GM19468 (cell line): Measurements from ENCODE around the gene SMC3.
"Not testable (repeated sequence)": the region's sequence is repeated elsewhere in the genome, so short reads cannot be mapped to it uniquely, and the experiment has no call there.

Experiments
- ATAC-seq: cut with Tn5 transposase; IDR thresholded peaks from one replicate; pipeline ENCODE4 v1.9.1; 2021; ENCODE audit warnings: mild to moderate bottlenecking, moderate library complexity, moderate number of reproducible peaks; ENCODE audit not compliant: unreplicated experiment; ENCODE audit errors: extremely low read depth

Gene SMC3

DNA sequence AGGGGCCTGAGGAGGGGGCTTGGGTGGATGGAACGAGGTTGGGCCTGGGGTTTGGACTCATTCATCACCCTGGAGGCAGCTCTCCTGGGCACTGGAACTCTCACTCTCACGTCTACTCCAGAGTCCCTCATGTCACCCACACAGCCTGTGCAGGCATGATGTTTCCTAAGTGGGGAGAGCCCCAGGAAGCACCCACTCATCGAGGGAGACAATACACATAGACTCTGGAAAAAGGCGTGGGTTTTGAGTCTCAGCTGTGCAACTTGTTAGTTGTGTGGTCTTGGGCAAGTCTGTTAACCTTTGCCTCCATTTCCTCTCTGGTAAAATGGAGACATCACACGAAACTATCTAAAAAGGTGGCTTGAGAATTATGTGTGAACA, 50.7 kb downstream of the SMC3 start:
- ATAC-seq, result no peak

DNA sequence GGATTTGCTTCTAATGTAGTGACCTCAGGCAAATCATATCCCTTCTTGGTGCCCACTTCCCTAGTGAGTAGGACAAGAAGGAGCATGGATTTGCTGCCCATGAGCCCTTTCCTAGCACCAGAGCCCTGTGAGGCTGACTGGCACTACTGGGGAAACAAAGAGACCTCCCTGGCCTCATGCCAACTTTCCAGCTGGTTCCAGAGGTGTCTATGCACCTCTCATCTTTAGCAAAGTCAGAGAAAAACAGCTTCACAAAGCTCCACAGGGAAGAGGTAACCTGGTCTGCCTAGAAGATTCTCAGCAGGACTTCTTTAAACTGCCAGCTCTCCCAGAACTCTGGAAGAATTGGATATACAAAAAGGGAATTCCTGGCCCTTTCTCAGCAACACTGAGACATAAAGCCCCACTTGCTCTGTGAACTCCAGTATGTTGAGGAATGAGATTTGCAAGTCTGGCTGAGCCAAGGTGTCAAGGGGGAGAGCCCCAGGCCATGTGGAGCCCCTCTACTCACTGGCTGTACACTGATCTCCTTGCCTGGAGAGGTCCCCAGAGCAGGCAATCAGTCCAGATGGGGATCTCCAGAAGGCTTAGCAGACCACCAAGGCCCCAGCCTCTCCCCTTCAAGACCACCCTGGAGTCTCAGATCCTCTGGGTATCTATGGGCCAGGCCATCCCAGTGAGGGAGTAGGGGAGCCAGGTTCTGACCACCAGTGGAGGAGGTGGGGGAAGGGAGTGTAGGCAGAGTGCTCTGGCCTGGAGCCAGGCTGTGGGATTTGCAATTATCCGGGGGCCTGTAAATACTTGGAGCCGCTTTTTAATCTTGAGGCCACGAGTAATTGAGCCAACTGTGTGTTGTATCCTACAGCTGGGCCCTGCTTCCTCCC, 52.3 kb downstream of the SMC3 start:
- no peak for ATAC-seq

DNA sequence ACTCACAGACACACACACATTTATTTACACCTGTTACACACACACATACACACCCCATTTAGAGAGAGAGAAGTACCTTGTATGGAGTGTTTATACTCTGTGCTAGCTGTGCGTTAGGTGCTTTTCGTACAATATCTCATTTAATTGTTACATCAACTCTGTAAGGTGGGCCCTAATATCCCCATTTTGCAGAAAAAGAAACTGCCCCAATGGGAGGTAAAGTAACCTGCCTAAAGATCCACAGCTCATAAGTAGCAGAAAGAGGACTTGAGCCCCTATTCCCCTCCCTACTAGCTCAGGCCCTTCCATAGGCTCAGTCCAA, 52.9 kb downstream of the SMC3 start:
- ATAC-seq, result no peak

DNA sequence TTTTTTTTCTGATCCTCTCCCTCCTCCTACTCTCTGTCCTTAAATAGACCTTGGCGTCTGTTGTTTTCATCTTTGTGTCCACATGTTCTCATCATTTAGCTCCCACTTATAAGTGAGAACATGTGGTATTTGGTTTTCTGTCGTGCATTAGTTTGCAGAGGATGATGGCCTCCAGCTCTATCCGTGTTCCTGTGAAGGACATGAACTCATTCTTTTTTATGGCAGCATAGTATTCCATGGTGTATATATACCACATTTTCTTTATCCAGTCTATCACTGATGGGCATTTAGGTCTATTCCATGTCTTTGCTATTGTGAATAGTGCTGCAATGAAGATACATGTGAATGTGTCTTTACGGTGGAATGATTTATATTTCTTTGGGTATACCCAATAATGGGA, 55.8 kb downstream of the SMC3 start:
- ATAC-seq, result not testable (repeated sequence)

DNA sequence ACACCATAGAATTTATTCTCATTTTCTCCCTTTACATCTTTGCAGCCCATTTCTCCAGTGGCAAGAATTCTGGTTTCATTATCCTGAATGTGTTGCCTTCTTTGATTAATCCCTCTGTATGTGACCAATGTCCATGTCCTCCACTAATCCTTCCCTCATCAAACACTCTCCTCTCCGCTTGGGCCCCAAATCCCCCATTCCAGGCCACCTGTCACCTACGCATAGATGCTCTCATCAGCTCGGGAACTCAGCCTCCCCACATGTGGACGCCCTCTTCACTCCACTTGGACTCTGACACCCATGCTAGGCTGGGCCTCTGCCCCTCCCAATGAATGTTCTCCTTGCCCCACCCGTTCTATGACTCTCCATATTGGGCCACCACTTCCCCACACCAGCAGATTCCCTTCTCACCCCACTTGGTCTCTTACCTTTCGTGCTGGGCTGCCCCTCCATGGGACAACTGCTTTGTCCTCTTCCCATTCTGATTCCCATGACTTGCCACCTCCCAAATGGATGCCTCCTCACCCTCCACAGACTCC, 57.9 kb downstream of the SMC3 start:
- no peak for ATAC-seq

DNA sequence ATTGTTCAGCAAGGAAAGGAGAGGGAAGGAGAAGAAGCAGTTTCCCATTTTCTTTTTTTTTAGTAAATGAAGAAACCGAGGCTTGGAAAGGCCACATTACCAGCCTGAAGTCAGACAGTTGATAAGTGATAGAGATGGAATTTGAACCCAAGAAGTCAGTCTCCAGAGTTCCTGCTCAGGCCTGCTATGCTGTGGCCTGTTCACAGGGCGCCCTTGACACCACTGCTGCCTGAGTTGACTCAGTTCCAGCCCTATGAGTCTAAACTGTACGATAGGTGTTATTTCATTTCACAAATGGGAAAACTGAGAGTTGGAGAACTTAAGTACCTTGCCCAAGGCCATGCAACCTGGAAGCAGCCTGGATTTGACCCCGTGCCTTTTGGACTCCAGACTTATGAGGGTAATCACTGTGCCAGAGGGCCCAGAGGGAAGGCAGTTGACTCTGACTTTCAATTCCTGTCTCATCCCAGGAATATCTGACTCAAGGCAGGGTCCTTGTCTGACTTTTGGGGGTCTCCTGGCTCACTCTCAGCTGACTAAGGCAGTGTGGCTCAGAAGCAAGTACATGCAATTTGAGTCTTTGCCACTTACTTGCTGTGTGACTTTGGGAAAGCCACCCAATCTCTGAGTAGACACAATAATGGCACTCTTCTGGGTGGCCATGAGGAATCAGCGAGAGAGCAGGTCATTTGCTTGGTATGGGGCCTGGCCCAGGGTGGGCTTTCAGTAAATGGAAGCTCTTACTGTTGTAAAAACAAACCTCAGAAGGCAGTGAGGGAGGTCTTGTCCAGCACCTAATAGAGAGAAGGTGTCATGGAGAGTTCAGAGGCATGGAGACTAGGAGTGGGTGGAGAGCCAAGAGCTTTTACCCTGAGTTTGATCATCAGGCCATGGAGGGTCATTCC, 58.7 kb downstream of the SMC3 start:
- no peak for ATAC-seq

DNA sequence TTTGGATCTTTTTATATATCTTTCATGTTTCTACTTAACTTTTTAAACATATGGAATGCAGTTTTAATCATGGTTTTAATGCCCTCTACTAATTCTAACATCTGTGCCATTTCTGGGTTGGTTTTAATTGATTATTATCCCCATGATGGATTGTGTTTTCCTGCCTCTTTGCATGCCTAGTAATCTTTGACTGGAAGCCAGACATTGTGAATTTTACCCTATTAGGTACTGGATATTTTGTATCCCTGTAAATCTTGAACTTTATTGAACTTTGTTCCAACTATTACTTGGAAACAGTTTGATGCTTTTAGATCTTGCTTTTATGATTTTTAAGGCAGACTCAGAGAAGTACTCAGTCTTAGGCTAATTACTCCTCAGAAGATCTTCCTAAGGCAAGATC, 60.7 kb downstream of the SMC3 start:
- no peak for ATAC-seq

DNA sequence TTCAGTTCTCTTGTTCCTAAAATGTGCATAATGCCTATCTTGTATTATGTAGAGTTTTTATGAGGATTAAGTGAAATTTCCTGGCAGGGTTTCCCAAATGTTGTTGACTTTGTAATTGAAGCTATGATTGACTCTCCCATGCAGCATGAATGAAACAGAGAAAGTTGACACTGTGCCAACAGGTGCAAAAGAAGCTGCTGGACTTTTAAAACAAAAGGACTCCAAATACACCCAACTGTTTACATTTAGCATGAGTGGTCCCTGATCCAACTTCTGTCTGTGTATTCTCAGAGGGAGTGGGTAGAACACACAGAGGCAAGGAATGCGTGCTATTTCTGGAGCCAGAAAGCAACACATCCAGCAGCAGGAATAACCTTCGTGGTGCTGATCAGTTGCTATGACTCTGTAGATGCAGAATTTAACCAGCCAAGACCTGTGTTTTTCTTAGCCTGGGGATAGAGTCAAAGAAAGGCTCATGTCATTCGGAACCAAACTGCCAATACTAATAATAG, 62.2 kb downstream of the SMC3 start:
- no peak for ATAC-seq

DNA sequence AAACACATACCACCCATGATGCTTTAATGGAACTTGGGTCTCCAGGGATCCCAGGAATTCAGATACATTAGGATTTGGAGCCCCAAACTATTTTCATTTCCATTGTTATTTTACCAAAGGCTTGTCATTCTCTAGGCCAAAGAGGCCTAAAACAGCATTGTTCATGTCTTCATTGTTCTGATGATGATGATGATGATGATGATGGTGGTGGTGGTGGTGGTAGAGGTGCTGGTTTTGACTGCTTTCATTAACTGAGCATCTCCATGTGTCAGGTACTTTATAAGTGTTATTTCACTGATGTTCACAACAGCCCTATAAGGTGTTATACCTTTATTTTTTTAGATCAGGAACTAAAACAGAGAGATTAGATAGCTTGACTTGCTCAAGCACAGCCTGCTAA, 64.4 kb downstream of the SMC3 start:
- ATAC-seq, result no peak

DNA sequence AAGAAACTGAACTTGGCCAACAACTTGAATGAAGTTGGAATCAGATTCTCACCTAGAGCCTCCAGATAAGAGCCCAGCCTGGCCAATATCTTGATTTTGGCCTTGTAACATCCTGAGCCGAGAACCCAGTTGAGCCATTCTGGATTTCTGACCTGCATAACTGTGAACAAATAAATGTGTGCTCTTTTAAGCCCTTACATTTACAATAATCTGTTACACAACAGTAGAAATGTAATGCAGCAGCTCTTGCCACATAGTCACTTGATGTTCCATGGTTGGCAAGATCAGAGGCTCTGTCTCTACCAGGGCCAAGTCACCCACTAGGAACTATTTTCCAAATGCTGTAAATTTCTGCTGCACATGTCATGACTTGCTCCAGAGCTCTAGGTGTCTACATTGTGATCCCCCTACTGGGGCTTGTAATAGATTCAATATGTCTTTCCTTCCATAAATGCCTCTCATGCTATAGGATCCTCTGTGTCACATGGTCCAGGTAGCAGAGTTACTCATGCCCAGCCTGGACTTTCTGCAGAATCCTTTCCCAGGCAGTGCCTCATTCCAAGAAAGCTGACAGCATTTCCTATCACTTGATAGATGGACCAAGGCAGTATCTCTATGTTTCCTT, 65.2 kb downstream of the SMC3 start:
- ATAC-seq, result no peak

DNA sequence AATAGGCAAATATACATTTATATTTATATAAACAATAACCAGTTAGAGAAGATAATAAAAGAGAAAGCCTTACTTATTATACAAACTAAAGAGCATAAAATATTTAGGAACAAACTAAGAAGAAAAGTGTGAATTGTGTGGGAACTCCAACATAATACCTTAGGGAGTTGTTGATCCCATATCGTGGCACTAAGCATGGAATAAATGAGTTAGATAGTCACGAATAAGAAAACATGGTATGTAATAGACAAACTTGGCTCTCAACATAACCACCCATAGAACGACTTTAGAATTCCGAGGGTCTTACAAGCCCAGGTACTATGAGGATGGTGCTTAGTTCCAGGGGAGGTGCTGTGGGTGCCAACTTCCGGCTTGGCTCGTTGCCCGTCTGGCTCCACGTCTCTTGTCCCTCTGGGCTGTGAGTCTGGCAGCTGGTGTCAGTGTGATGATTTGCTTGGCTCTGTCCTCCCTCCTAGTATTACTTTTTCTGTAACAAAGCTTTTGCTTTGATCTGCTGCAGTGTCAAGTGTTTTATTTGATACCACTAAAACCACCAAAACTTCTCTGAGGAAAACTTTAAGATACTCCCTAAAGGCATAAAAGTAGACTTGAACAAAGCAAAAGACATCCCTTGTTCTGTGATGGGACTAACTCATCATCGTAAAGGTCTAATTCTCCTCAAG, 67.2 kb downstream of the SMC3 start:
- ATAC-seq, result no peak

DNA sequence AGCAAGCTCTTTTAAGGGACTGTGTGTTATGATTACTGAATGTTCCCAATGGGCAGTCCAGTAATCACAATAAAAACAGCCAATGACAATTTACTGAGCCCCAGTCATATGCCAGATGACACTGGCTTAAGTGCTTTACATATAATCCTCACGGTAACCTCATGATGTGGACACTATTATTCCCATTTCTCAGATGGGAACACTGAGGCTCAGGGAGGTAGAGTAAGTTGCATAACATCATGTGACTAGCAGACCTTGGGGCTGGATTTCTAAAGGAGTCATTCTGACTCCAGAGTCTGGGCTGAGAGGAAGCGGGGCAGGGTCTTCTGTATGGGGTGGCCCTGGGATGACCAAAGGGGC, 69.1 kb downstream of the SMC3 start:
- no peak for ATAC-seq

DNA sequence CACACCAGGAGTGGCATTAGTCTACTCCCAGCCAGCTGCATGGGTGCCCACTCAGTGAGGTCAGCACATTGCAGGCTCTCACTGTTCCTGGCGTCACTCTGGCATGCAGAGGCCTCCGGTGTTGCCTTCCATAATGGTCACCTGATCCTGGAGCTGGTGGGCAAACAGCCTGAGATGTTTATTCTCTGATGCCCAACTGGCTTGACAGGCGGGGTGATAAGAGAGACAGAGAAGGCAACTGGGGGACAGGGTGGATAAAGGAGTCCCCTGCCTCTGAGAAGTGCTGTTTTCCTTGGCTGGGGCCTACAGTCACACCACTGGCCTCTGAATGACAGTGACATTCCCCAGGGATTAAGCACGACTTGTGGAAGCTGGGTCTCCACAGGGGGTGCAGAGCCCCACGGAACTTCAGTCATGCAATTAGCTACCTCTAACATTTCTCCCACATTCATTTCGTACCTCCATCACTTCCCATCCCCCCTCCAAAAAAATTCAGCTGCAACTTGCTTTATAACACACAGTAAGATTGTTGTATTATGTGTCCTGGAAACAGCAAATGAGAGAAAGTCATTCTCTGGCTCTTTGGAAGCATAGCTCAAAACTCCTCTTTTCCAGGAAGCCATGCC, 69.5 kb downstream of the SMC3 start:
- ATAC-seq, result no peak

DNA sequence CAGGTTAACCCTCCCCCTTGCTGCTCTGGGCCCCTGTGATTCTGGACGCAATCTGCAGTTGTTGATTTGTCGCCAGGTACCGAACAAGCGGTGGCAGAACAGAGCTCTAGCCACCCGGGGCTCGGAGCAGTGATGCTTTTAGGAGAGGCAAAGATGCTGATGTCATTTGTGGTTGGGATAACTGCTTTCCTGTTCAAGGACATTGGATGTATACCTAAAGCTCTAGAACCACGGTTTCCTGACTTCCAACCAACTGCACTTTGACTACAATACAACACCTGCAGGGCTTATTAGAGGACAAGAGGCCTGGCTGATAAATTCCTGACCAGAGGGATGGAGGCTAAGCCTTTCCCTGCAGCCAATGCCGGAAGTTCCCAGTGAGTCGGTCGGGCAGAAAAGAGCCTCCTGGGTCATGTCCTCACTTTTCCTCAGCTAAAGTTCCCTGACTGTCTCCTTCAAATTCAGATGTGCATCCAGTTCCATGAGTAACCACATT, 70.1 kb downstream of the SMC3 start:
- no peak for ATAC-seq

DNA sequence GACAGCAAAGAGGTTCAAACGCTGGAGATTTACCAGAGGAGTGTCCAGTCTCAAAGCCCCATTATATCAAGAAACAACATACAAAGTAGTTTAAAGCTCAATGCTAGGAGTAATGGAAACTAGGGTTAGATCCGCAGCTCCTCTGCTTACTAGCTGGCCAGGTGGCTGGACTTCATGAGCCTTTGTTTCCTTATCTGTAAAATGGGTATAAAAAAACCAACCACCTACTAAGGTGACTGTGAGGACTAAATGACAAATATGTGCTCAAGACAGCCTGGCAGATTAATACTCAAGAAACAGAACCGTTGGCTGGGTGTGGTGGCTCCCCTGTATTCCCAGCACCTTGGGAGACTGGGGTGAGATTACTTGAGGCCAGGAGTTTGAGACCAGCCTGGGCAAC, 70.8 kb downstream of the SMC3 start:
- ATAC-seq, result no peak

DNA sequence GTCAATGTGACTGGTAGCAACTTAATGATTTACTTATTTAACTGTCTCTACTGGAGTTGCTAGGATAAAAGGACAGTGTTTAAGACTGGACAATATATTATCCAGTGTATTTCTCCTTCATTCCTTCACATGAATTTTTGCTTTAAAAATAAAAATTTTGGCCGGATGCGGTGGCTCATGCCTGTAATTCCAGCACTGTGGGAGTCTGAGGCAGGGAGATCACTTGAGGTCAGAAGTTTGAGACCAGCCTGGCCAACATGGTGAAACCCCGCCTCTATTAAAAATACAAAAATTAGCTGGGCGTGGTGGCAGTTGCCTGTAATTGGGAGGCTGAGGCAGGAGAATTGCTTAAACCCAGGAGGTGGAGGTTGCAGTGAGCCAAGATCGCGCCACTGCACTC, 71.6 kb downstream of the SMC3 start:
- not testable (repeated sequence) for ATAC-seq

DNA sequence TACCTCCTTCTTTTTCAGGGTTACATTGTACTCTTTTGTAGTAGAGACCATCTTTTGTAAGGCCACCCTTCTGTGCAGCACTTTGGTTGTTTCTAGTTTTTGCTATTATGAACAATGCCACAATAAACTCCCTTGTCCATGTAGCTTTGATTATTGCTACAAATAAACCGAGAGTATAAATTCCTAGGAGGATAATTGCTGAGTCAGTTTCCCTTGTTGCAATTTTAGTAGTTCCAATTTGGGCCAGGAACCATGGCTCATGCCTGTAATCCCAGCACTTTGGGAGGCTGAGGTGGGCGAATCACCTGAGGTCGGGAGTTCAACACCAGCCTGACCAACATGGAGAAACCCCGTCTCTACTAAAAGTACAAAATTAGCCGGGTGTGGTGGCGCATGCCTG, 72.4 kb downstream of the SMC3 start:
- not testable (repeated sequence) for ATAC-seq

DNA sequence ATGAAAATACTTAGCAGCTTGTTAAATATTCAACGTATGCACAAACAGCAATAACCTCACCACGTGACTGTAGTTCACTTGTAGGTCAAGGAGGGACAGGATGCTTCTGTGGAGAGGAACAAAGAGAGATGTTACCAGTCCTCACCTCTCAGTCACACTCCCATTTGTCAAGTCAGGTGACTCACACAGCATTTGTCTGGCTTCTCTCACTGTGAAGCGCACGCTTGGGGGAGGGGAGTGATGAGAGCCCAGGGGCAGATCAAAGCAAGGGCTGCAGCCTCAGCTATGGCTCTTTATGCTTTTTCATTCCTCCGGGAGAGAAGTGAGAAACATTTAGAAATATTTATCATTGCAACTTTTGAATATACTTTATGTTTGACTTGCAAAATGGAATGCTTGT, 73.8 kb downstream of the SMC3 start:
- peak; percentile 43 for ATAC-seq

DNA sequence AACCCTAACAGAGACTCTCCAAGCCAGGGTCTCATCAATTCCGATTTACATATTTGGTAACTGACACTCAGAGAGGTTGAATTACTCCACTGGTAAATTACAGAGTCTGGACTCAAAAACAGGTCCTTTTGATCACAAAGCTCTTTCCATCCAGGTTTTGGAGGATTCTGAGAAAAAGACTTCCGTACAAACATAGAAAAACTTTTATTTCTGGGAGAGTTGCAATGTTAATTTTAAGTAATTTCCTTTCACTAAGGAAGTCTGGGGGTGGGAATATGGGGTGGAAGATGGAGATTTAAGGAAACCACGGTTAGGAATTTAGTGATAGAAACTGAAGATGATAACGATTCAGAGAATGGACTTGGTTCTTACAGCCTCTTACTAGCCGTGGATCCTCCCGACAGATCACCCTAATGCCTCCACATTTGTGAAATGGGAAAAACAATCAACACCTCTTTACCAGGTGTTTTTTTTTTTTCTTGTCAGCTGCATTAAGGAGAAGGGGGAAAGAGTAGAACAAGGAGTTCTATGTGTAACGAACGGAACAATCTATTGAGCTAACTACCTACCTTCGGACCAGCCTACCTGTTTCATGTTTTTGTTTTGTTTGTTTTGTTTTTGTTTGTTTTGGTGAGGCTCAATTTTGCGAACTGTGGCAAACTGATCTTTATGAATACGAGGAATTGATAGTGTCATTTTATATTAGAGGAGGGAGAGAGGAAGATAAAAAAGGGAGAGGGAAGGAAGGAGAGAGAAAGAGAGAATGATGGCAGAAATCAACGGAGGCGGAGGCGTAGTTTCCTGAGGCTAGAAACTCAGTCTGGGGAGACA, 74.9 kb downstream of the SMC3 start:
- ATAC-seq, result no peak
